ENCODE results near the gene LIMD2.

LIMD2 gene

DNA sequence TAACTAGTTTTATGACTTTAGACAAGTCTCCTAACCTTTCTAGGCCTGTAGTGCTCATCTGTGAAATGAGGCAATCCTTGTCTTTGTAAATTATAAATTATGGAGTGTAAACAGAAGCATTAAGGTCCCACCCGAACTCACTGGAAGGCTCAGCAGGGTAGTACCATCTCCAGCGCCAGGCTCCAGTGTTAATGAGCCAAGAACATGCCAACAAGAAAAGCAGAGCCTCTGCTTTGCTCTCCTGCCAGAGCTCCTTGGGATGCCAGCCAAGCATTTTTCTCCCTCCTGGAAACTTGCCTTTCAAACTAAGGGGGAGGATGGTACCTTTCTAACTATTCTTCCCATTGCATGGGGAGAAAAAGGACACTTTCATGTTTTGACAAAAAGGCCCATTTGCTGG lies 14.9 kb downstream of the LIMD2 start:
- in situ Hi-C loops (cut with MboI; ENCODE audit: low sequenced_read_pairs) = no loop called here

DNA sequence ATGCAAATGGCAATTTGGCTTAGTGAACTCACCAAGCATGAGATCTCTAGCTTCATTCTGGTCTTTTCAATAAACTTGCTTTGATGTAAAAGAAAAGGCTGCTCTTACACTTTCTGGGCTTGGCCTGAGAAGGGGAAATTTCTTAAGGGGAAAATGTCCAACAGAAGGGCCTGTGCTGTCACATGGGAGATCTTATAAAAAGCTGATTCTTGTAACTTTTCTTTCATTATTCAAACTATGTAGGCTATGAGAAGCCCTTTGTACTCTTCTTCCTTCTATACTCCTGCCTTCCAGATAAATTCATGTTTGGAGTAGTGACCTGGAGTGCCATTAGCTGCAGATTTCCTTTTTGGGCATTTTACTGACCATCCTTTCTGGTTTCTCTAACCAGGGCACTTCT lies 16.9 kb downstream of the LIMD2 start:
- in situ Hi-C loops (cut with MboI; ENCODE audit: low sequenced_read_pairs) = no loop called here

DNA sequence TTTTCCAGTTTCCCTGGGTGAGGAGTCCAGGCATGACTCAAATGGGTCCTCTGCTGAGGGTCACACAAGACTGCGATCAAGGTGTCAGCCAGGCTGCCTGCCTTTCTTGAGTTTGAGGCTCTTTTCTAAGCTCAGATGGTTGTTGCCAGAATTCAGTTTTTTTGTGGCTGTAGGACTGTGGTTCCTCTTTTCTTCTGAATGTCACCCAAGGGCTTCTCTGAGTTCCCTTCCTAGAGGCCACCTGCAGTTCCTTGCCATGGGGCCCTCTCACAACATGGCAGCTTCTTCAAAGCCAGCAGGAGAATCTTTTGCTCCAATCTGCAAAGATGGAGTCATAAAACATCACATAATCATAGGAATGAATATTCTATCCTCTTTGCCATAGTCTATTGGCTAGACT lies 17.5 kb downstream of the LIMD2 start:
- in situ Hi-C loops (cut with MboI; ENCODE audit: low sequenced_read_pairs) = no loop called here

DNA sequence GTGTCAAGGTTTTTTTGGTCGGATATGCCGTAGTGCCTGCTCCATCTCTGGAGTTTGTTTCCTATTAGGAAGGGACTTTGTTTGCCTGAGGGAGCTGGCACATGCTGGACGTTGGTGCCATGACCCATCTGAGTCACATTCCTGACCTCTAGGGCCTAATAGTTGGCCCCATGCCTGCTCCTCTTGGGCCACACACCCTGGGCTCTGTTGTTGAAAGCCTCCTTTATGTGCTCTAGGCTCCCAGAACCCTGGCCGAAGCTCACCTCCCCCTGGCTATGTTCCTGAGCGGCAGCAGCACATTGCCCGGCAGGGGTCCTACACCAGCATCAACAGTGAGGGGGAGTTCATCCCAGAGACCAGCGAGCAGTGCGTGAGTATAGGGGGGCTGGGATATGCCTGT lies 18.4 kb downstream of the LIMD2 start:
- in situ Hi-C loops (cut with MboI; ENCODE audit: low sequenced_read_pairs) = no loop called here

DNA sequence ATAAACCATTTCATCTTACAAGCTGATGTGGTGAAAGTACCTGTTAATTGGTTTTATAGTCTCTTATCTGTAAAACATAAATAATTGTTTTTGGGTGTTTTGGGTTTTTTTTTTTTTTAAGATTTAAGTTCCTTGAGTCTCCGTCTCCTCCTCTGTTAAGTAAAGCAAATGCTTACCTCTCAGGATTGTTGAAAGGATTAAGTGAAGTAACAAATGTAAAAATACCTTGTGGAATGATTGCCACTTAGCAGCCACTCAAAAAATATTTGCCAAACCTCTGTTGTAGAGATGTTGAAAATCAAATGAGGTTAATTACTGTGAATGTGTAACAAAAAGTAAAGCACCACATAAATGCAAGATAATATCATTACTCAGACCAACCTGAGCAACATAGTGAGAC lies 19.2 kb downstream of the LIMD2 start:
- in situ Hi-C loops (cut with MboI; ENCODE audit: low sequenced_read_pairs) = no loop called here

DNA sequence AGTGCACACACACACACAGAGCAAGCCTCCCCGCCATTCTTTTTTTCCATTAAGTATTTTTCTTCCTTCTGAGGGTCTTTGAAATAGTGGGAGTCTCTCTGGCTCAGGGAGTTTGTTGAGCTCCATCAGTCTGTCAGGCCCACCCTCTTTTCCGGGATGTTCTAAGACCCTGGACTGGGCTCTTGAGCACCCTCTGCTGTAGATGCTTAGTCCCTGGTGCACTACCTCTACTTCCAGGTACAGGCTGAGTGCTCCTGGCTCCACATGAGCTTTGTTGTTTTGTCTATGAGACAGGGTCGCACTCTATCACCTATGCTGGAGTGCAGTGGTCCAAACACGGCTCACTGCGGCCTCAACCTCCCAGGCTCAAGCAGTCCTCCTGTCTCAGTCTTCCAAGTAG lies 20.7 kb downstream of the LIMD2 start:
- in situ Hi-C loops (cut with MboI; ENCODE audit: low sequenced_read_pairs) = no loop called here

DNA sequence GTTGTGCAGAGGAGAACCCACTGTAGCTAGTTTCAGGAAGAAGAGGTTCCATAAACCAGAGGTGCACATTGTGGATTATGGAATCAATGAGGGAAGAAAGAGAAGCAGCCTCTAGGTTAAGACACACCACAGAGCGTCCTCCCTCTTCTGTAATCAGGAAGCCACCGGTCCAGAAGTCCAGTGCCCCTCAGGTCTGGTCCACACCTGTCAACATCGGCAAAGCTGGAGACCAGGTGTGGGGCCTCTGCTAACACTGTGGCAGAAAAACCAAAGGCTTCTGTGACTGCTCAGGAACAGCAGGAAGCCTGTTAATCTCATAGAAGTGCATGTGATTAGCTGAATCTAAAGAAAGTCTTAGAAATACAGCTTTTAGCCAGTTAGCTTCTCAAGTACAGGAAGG lies 23.3 kb downstream of the LIMD2 start:
- in situ Hi-C loops (cut with MboI; ENCODE audit: low sequenced_read_pairs) = no loop called here

DNA sequence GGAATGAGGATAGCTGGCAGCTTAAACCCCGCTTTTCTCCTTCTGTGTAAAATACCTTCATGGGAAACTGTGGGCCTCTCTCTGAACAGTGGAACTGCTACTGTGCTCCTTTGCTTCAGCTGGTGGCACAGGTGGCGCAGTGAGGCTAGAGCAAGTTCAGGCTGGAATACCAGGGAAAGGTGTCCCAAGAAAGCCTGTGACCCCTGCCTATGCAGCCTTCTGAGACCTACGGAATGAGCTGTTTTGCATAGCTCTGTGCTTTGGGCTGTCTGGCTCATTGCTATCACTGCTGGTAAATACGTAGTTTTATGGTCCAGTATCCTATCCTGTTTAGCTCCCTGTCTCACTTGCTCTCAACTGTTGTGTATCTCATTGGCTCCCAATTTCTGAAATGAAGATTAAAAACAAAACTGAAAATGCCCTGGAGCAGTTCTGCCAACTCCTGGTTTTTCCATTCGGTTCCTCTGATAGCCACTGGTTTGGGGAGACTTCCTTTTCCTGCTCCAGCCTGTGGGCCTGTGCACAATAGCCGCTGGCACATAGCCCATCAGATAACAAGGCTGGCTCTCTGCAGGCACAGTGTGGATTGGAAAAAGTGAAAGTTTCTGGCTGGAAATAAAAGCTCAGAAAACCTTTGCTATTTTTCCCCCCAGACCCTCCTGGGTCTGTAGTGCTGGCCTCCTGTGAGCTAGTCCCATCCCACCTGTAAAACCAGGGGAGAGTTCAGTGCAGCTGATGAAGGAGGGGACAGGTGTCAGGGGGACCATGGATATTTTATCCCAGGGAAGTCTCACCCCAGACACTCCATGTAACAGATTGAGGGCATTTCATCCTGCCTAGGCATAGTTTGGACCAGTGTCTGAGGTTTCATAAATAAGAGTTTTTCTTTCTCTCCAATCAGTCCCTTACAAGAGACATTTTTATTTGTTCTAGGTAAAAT lies 24.0 kb downstream of the LIMD2 start:
- in situ Hi-C loops (cut with MboI; ENCODE audit: low sequenced_read_pairs) = no loop called here

DNA sequence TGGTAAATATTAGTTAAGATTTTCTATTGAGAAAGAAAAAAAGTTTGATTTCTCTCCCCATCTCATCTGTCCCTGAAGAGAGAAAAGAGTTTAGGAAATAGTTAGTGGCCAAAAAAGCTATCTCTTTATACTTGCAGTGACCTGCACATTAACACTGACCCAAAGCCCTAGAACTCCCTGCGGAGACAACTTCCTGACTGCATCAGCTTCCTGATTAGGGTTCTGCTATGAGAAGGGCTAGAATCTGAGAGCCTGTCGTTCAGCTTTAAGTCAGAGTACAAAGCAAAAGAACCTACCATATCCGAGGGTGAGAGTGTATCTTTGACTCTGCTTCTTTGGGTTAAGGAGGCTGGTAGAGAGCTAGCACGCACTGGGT lies 24.7 kb downstream of the LIMD2 start:
- in situ Hi-C loops (cut with MboI; ENCODE audit: low sequenced_read_pairs) = no loop called here

DNA sequence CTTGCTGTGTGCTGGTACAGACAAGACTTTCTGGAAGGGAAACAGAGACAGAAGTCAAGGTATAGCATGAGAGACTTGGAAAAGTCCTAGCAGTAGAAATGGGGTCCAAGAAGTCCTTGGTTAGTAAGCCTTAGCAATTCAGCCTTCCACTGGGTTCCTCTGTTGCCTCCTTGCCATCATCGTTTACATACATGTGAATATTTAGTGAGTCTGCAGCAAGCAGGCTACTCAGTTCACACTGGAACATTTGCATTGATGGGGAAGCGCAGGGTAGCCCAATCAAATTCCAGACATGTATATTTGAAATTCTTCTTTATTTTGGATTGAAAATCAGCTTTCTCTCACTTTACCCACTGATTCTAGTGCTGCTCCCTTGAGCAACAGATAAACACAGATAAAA lies 27.1 kb downstream of the LIMD2 start:
- in situ Hi-C loops (cut with MboI; ENCODE audit: low sequenced_read_pairs) = no loop called here

DNA sequence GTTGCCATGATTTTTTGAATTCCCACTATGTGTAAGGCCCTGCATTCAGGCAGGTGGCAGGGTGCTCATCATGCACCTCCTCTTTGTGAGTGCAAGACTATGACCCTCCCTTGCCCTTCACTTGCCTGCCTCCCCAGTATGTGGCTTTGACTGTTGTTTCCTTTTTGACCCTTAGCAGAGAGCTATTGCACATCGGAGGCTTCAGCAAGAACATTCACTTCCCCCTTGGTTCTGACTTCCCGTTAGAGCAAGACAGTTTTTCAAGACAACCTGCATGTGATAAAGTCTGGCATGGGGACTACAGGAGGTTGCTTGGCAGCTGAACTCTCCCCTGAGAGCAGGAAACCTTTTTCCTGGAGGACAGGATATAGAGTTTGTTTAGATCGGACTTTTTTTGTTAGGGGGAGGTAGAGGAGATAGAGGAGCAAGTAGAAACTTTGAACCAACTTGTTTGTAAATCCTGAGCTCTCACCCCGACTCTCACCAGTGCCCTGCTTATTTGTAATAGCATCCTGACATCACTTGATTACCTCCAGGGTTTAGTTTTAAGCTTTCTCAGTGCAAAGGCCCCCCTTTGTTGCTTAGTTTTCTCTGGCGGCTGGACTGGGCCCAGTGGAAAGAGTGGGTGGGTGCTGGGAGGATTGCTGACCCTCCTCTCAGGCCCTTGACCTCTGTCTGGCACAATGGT lies 34.3 kb downstream of the LIMD2 start:
- in situ Hi-C loops (cut with MboI; ENCODE audit: low sequenced_read_pairs) = no loop called here

DNA sequence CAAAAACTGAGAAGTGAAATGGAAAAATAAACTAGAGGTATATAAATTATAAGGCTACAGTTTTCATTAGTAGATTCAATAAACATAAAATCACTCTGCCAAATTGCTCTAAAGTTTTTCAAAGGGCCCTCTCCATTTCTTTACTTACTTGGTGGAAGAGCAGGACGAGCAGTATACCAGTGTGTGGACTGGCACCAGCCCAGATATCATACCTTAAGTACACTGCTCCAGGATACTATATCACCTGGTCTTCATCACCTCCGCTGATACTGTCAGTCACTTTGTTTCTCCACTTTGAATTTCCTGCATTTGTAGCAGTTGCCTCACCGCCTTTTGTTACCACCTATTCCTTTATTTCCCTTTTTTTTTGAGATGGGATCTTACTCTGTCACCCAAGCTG lies 40.1 kb downstream of the LIMD2 start:
- in situ Hi-C loops (cut with MboI; ENCODE audit: low sequenced_read_pairs) = no loop called here

DNA sequence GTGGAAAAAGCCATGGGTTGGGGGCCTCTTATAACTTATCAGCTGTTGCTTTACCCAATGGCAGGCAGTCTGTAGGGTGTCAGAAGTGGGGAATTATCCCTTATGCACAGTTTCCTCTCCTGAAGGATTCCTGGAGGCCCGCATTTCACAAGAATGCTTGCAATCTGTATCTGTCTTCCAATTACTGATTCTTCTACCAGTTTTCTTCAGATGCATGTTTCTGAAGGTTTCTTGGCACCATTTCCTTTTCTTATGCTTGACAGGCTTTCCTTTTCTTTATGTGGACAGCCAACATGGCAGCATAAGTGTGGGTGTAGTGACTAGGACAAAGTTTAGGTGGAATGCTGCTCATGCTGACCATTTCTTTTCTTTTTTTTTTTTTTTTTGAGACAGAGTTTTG lies 41.6 kb downstream of the LIMD2 start:
- in situ Hi-C loops (cut with MboI; ENCODE audit: low sequenced_read_pairs) = no loop called here

DNA sequence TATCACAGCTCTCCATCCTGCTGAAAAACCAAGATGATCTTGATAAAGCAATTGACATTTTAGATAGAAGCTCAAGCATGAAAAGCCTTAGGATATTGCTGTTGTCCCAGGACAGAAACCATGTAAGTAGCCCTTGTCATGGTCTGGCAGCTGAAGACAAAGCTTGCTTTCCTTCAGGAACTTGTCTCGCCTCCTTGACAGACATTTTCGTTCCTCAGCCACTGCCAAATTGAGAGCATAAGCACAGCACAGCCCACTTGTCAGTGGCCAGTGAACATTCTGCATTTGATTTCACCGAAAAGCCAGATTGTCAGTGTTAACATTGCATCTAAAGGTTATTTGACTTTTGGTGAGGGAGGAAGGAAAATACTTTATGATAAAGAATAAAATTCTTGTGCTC lies 42.1 kb downstream of the LIMD2 start:
- in situ Hi-C loops (cut with MboI; ENCODE audit: low sequenced_read_pairs) = no loop called here

DNA sequence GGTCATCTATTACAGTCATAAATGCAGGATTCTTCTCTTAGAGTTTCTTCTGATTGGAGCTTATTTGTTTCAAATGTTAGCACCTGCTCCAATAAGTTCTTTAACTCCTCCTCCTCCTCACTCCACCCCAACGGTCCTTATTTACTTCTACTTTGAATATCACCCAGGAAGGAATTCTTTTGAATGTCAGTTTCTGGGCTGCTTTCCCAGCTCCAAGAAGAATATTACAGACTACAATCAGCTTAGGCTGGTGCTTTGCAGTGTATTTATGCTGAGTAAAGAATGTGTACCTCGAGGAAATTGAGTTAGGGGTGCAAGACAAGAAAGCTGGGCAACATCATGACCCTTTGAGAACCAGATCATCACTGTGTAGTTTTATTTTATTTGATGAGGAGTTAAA lies 46.9 kb downstream of the LIMD2 start:
- in situ Hi-C loops (cut with MboI; ENCODE audit: low sequenced_read_pairs) = no loop called here

DNA sequence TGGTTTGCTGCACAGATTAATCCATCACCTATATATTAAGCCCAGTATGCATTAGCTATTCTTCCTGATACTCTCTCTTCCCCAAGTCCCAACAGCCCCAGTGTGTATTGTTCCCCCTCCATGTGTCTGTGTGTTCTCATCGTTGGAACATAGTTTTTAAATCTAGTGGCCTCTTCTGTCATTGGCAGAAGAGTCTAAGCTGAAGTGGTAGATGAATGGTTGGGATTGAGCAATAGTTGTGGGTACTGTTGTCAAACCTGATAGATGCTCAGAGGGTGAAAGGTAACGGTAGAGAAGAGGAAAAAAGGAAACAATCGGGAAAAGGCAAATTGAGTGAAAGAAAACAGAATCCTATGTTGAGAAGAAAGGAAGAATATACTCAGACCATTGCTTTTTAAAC lies 47.8 kb downstream of the LIMD2 start:
- in situ Hi-C loops (cut with MboI; ENCODE audit: low sequenced_read_pairs) = no loop called here

DNA sequence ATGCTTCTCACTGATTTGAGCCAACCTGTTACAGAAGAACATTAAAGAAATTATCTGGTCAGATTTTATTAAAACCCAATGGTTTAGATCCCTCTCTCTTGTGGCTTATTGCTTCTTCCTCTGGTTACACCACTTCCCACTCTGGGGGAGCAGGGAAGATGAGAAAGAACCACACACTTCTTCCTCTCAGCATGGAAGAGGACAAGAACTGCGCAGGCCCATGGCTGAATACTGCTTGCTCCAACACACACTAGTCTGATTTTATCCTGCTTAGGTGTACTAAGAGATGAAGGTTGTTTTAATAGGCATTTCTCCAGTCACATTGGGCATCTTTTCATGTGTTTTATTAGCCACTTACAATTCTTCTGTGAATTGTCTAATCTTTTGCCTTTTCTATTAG lies 50.1 kb downstream of the LIMD2 start:
- in situ Hi-C loops (cut with MboI; ENCODE audit: low sequenced_read_pairs) = no loop called here

DNA sequence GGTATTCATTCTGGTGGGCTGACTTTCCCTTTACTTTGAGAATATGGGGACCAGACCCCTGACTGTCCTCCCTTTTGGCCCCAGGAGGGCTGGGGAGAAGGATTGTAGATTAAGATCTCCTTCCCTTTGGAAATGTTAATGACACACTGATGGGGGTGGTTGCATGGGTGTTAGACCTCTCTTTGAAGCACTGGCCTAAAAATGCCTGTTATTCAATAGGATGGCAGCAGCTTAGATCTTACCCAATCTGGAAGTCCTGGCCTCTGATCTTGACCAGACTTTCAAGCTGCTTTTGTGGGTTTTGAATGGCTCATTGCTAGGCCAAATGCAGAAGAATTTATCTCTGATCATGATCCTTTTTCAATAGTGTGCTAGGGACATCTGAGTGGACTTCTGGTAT lies 52.0 kb downstream of the LIMD2 start:
- in situ Hi-C loops (cut with MboI; ENCODE audit: low sequenced_read_pairs) = no loop called here

DNA sequence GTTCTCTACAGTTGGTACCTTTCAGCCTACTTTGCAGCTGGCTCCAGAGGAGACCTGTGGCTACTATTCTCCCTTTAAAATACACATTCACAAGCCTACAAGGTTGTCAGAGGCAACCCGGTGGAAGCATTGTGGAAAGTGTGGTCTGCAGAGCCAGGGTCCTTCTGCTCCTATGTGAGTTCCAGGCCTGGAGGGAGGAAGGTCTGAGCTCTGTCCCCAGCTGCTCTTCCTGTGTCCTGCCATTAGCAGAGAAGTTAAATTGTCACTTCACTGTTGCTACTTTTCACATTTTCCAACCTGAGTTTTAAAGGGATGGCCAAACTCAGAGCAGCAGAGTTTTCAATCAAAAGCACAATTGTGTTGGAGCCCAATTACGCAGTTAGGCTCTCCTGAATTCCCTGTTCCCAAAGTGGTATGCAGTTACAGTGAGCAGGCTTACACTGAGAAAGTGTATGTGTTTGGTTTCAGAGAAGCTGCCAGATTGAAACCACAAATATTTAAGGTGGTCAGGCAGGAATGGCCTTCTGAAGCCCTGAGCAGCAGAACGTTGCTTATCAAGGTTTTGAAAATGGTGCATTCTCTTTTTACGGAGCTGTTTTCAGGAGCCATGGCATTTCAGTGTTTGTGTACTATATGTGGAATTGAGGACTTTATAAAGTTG lies 52.7 kb downstream of the LIMD2 start:
- in situ Hi-C loops (cut with MboI; ENCODE audit: low sequenced_read_pairs) = no loop called here

DNA sequence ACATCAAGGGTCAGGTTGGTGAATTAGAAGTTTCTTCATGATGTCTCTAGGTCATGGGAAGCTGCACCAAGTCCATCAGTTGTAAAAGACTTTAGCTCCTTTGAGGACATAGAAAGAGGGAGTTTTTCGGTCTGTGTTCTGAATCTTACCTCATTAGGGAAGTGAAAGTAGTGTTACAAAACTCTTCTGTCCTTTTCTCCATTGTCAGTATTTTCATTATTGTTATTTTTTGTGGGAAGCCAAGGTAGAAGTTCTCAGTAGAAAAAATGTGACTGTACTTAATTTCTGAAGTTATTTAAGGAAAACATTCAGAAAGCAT lies 53.5 kb downstream of the LIMD2 start:
- in situ Hi-C loops (cut with MboI; ENCODE audit: low sequenced_read_pairs) = no loop called here
